CD14-positive monocyte (primary cell): ENCODE measurements around the gene RPL11. TPM values are rescaled to one million over a fixed set of nuclear protein-coding genes. Genes with fewer than 3 reads are reported as not detected.
A peak's percentile ranks its signal among the peaks of the same experiment; 100 is the strongest.

ENCODE experiments used
- DNase-seq, 3 donors: peaks; one replicate each; pipeline ENCODE4 v3.0.0-alpha.2; 2011 to 2022
- H2AFZ ChIP-seq: 2 replicates; pipeline ENCODE4 v1.6.0; 2012; ENCODE audit warnings: mild to moderate bottlenecking, low read depth, low read length, inconsistent platforms; ENCODE audit not compliant: insufficient read depth, poor library complexity, severe bottlenecking
- H3K27ac ChIP-seq, 2 donors: 1 replicate in 1 of 2; 2 replicates in 1 of 2; pipeline ENCODE4 v1.5.1; 2012 to 2013; ENCODE audit warnings: low read length in 2 of 2, control low read depth in 1 of 2, inconsistent platforms in 1 of 2, low read depth in 1 of 2, mild to moderate bottlenecking in 1 of 2
- H3K27me3 ChIP-seq, 2 donors: one replicate each; pipeline versions ENCODE4 v1.6.0 to v1.6.1; 2011 to 2013; ENCODE audit warnings: low read length in 2 of 2; ENCODE audit not compliant: control insufficient read depth in 2 of 2, insufficient read depth in 2 of 2
- H3K36me3 ChIP-seq, 2 donors: replicated peaks in 1 of 2; 1 replicate in 1 of 2; 2 replicates in 1 of 2; pipeline versions ENCODE4 v1.5.1 to v1.6.1; 2012 to 2013; ENCODE audit warnings: low read length in 2 of 2, control low read depth in 1 of 2, inconsistent platforms in 1 of 2, mild to moderate bottlenecking in 1 of 2; ENCODE audit not compliant: insufficient read depth in 2 of 2, control insufficient read depth in 1 of 2
- H3K4me1 ChIP-seq, 2 donors: 1 replicate in 1 of 2; 2 replicates in 1 of 2; pipeline versions ENCODE4 v1.5.1 to v1.6.1; 2012 to 2013; ENCODE audit warnings: low read length in 2 of 2, control low read depth in 1 of 2, inconsistent platforms in 1 of 2, mild to moderate bottlenecking in 1 of 2, moderate library complexity in 1 of 2; ENCODE audit not compliant: insufficient read depth in 2 of 2, control insufficient read depth in 1 of 2
- H3K4me2 ChIP-seq: replicated peaks from 2 replicates; pipeline ENCODE3; 2012; ENCODE audit warnings: low read length, moderate library complexity, mild to moderate bottlenecking; ENCODE audit not compliant: poor library complexity, severe bottlenecking; ENCODE audit errors: extremely low read depth
- H3K4me3 ChIP-seq, 3 experiments: fragments of 200-600 bp in 1 of 3; sonication (generic) in 1 of 3; replicated peaks in 1 of 3; 1 replicate in 2 of 3; 2 replicates in 1 of 3; pipeline ENCODE4 v1.5.1; 2011 to 2013; ENCODE audit warnings: low read length in 3 of 3, mild to moderate bottlenecking in 3 of 3, control low read depth in 2 of 3, low read depth in 2 of 3, inconsistent platforms in 1 of 3, moderate library complexity in 1 of 3
- H3K79me2 ChIP-seq: 2 replicates; pipeline ENCODE4 v1.6.0; 2012; ENCODE audit warnings: mild to moderate bottlenecking, control low read depth, inconsistent platforms, low read length, moderate library complexity; ENCODE audit not compliant: insufficient read depth
- H3K9ac ChIP-seq: 2 replicates; pipeline ENCODE4 v1.6.0; 2017; ENCODE audit warnings: low read length, mild to moderate bottlenecking; ENCODE audit not compliant: insufficient read depth, poor library complexity, severe bottlenecking
- H3K9me3 ChIP-seq, 2 donors: replicated peaks in 1 of 2; 1 replicate in 1 of 2; 2 replicates in 1 of 2; pipeline versions ENCODE4 v1.5.1 to v1.6.1; 2012 to 2013; ENCODE audit warnings: low read length in 2 of 2, control low read depth in 1 of 2; ENCODE audit not compliant: control insufficient read depth in 1 of 2, insufficient read depth in 1 of 2
- H4K20me1 ChIP-seq: 2 replicates; pipeline ENCODE4 v1.6.0; 2012; ENCODE audit warnings: mild to moderate bottlenecking, low read length, control low read depth, moderate library complexity; ENCODE audit not compliant: insufficient read depth
- H3K27ac Mint-ChIP-seq, 7 donors: one replicate each; pipeline ENCODE4 v1.8.0; 2020; ENCODE audit warnings: mild to moderate bottlenecking in 7 of 7, mixed read lengths in 7 of 7, moderate library complexity in 6 of 7, inconsistent platforms in 2 of 7
- H3K27me3 Mint-ChIP-seq, 3 donors: one replicate each; pipeline ENCODE4 v1.8.0; 2021 to 2022; ENCODE audit warnings: low read depth in 3 of 3, mild to moderate bottlenecking in 3 of 3, mixed read lengths in 3 of 3, moderate library complexity in 3 of 3, inconsistent platforms in 1 of 3
- H3K36me3 Mint-ChIP-seq, 2 donors: one replicate each; pipeline ENCODE4 v1.8.0; 2020; ENCODE audit warnings: mixed read lengths in 2 of 2, inconsistent platforms in 1 of 2, mild to moderate bottlenecking in 1 of 2
- H3K4me1 Mint-ChIP-seq: one replicate; pipeline ENCODE4 v1.8.0; 2020; ENCODE audit warnings: mild to moderate bottlenecking, mixed read lengths
- H3K4me3 Mint-ChIP-seq, 2 donors: one replicate each; pipeline ENCODE4 v1.8.0; 2020; ENCODE audit warnings: mild to moderate bottlenecking in 2 of 2, mixed read lengths in 2 of 2, moderate library complexity in 1 of 2
- H3K9me3 Mint-ChIP-seq, 7 donors: one replicate each; pipeline ENCODE4 v1.8.0; 2020 to 2022; ENCODE audit warnings: mixed read lengths in 7 of 7, mild to moderate bottlenecking in 6 of 7, moderate library complexity in 6 of 7, inconsistent platforms in 2 of 7
- WGBS: methylation state at CpG from one replicate; pipeline ENCODE4 v1.1.5; 2013; ENCODE audit warnings: missing lambda C conversion rate; ENCODE audit not compliant: insufficient coverage; 5-methylcytosine and 5-hydroxymethylcytosine counted together
- intact Hi-C, 2 donors: fragments of 100-400 bp; cut with micrococcal nuclease; formaldehyde crosslinking; loops; one replicate each; pipeline versions ENCODE4 v1.15.0 to v1.15.1; 2023
- polyA plus RNA-seq, 3 donors: library from polyadenylated mRNA; depleted of rRNA in 1 of 3; unstranded in 2 of 3; stranded (reverse) in 1 of 3; fragments of 300-500 nt in 2 of 3; fragments of >200 nt in 1 of 3; fragmentation: Illumina TruSeq in 2 of 3; gene quantifications; 1 replicate in 2 of 3; 2 replicates in 1 of 3; pipeline ENCODE4 v1.2.3, GENCODE V29; 2012 to 2021
- TF ChIP-seq, protein P1 (sequence below): fragments of 200-600 bp; IDR thresholded peaks from one replicate; pipeline ENCODE4 v1.8.0; 2022; ENCODE audit warnings: antibody characterized with exemption, mild to moderate bottlenecking

RPL11 gene
- polyA plus RNA-seq, 3 donors, result 542 to 923 (median 552) TPM

DNA sequence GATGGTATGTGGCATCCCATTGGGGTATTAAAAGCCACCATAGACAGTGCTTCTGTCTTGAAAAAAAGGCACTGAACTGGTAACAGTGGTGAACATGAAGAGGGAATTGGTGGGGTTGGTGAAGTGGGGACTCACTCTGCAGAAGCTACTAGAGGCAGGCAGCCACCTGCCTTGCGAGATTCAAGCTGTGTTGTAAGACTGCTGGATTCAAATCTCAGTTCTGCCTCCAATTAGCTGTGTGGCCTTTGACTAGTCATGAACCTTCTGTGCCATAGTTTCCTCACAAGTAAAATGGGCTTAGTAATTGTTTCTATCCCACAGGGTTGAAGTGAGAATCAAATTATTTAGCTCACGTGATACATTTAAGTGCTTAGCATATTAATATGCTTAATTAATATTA is 35.1 kb downstream of the RPL11 start:
- Histone ChIP-seq H3K9me3 (no peaks in the 10 kb centered on the region), H3K36me3 (no peaks in the 10 kb centered on the region), H4K20me1 (no peaks in the 10 kb centered on the region), H3K4me3 (peak overlapping the region in 1 of 3 experiments; percentile 41), H2AFZ (peak overlapping the region; percentile 56), H3K9ac (no peak overlapping the region), H3K4me1 (peaks cover 30 to 58% of the 10 kb centered on the region in 2 donors), H3K27me3 (no peaks in the 10 kb centered on the region), H3K79me2 (no peaks in the 10 kb centered on the region), H3K4me2 (peak overlapping the region; percentile 61), H3K27ac (peak overlapping the region; percentile 1 to 70)
- Mint-ChIP-seq H3K36me3 (peaks cover 0 to 1% of the 10 kb centered on the region in 2 donors), H3K4me1 (peaks cover 50% of the 10 kb centered on the region), H3K27me3 (peaks cover 0 to 3% (median 0%) of the 10 kb centered on the region in 3 donors), H3K9me3 (no peaks in the 10 kb centered on the region), H3K27ac (peak overlapping the region in 5 of 7 donors; percentile 5 to 89 (median 72)), H3K4me3 (no peak overlapping the region)
- peak in 2 of 3 donors; percentile 17 to 18 for DNase-seq
- intact Hi-C loops, result no loop called here
- TF ChIP-seq, protein P1, sequence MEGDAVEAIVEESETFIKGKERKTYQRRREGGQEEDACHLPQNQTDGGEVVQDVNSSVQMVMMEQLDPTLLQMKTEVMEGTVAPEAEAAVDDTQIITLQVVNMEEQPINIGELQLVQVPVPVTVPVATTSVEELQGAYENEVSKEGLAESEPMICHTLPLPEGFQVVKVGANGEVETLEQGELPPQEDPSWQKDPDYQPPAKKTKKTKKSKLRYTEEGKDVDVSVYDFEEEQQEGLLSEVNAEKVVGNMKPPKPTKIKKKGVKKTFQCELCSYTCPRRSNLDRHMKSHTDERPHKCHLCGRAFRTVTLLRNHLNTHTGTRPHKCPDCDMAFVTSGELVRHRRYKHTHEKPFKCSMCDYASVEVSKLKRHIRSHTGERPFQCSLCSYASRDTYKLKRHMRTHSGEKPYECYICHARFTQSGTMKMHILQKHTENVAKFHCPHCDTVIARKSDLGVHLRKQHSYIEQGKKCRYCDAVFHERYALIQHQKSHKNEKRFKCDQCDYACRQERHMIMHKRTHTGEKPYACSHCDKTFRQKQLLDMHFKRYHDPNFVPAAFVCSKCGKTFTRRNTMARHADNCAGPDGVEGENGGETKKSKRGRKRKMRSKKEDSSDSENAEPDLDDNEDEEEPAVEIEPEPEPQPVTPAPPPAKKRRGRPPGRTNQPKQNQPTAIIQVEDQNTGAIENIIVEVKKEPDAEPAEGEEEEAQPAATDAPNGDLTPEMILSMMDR, result no peak
- WGBS, result 40% methylated on average over 1 of the region's 2 CpGs

DNA sequence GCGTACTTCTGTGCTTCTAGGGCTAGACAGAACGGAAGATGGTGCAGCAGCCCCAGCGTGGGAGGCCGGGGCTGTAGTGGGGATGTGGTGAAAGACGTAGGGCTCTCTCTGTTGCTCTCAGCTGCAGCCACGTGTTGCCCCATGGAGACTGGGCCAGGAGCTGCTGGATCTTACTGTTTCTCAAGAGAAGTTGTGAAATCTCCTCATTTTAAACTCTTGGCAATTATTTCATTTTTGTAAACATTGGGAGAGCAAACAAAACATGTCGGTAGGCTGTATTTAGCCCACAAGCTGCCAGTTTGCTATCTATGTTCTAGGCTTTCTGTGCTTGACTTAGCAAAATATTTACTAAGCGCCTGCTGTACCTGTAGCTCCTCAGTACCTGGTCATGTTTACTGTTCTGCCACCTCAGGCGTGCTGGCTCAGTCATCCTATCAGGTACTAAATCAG is 35.8 kb downstream of the RPL11 start:
- Mint-ChIP-seq H3K27ac (peak overlapping the region; percentile 73 to 94 (median 86)), H3K36me3 (peaks cover 0 to 1% of the 10 kb centered on the region in 2 donors), H3K27me3 (peaks cover 0 to 3% (median 0%) of the 10 kb centered on the region in 3 donors), H3K9me3 (no peaks in the 10 kb centered on the region), H3K4me1 (peaks cover 55% of the 10 kb centered on the region), H3K4me3 (peak overlapping the region in 1 of 2 donors; percentile 77)
- peaks cover 30 to 64% of the 10 kb centered on the region in 2 donors for H3K4me1 ChIP-seq
- intact Hi-C loops, result no loop called here
- no peaks in the 10 kb centered on the region for H3K9me3 ChIP-seq
- no peaks in the 10 kb centered on the region for H4K20me1 ChIP-seq
- peak overlapping the region; percentile 61 for H3K4me2 ChIP-seq
- WGBS, result 14% methylated on average over 7 of the region's 9 CpGs
- H3K27me3 ChIP-seq, result no peaks in the 10 kb centered on the region
- peak; percentile 54 to 62 (median 61) for DNase-seq
- TF ChIP-seq, protein P1, result no peak
- peak overlapping the region; percentile 0 for H3K9ac ChIP-seq
- peak overlapping the region; percentile 56 for H2AFZ ChIP-seq
- peak overlapping the region; percentile 51 to 70 for H3K27ac ChIP-seq
- H3K79me2 ChIP-seq, result no peaks in the 10 kb centered on the region
- H3K36me3 ChIP-seq, result no peaks in the 10 kb centered on the region
- peak overlapping the region in 1 of 3 experiments; percentile 41 for H3K4me3 ChIP-seq
